ENCODE data around the gene LILRB2. TPM values are rescaled to one million over a fixed set of nuclear protein-coding genes. Genes with fewer than 3 reads are reported as not detected.

The LILRB2 gene
- total and polyA plus RNA-seq, 2 donors (not counting 1 experiment from before 2014, with no cell fraction given) = 8.3 to 12.4 TPM

DNA sequence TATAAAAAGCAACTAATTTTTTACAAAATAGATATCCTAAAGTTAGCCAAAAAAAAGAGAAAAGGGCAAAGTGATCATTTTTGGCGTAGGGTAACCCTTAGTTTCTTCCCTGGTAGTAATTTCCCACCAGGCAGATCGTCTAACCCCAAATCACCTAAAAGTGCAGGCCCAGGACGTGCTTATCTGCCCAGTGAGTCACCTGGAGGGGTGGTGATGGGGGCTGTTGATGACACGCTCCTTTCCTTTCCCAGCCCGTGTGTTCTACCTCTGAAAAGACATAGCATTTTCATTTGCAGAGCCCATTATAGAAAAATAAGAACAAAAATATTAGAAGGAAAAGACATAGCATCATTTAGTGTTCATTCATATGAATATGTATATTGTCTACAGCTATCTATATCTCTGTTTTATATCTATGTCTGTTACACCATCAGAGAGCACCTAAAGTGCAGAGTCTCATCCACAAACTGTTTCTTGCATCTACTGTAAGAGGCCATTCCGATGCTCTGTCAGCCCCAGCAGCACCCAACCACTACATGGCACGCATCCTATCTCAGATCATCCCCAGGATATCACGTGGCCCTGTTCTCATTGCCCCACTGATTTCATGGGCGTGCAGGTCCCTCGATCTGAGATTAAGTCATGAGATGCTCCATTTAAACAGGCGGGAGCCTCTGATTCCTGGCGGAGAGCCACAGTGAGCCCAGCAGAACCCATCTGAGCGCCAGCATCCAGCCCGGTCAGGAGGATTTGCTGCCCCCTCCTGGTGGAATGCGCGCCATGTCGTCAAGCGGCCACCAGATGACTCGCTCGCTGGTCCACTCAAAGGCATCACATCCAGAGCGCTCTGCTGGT, 49.6 kb downstream of the LILRB2 start:
- Histone ChIP-seq H3K27me3 (replicated peaks in 1 of 4; ENCODE audit: control extremely low read depth in 1 of 4, control insufficient read depth in 3 of 4, insufficient read depth in 4 of 4, low read length in 3 of 4) (peaks cover 0 to 64% (median 16%) of the 10 kb centered on the region in 4 experiments), H3K27ac (ENCODE audit: low read length in 2 of 2) (no peak overlapping the region), H3K36me3 (replicated peaks in 1 of 2; ENCODE audit: control extremely low read depth in 1 of 2, control insufficient read depth in 1 of 2, extremely low read depth in 1 of 2, insufficient read depth in 2 of 2, low read length in 1 of 2) (no peaks in the 10 kb centered on the region), H3K79me2 (ENCODE audit: control insufficient read depth, insufficient read depth, low read length) (no peaks in the 10 kb centered on the region), H3K4me1 (ENCODE audit: control insufficient read depth in 2 of 2, insufficient read depth in 2 of 2, low read length in 2 of 2) (peaks cover 4 to 7% of the 10 kb centered on the region in 2 donors), H2AFZ (ENCODE audit: insufficient read depth, low read depth, low read length, poor library complexity, severe bottlenecking) (no peak overlapping the region), H3K4me2 (replicated peaks; ENCODE audit: low read depth, low read length, poor library complexity, severe bottlenecking) (no peak overlapping the region), H3K9me3 (ENCODE audit: control extremely low read depth in 1 of 3, control insufficient read depth in 2 of 3, insufficient read depth in 1 of 3, low read length in 2 of 3) (peaks cover 0 to 2% (median 2%) of the 10 kb centered on the region in 3 donors), H3K4me3 (ENCODE audit: control extremely low read depth in 1 of 5, extremely low read depth in 1 of 5, insufficient read depth in 1 of 5, low read depth in 2 of 5, low read length in 4 of 5) (no peak overlapping the region), H4K20me1 (ENCODE audit: control insufficient read depth, insufficient read depth, low read length, poor library complexity, severe bottlenecking) (no peaks in the 10 kb centered on the region), H3K9ac (ENCODE audit: low read length) (no peak overlapping the region)
- 20% methylated on average over 12 of the region's 21 CpGs for WGBS (ENCODE audit: insufficient coverage)
- Mint-ChIP-seq H3K9me3 (ENCODE audit: insufficient read depth) (no peaks in the 10 kb centered on the region), H3K4me3 (no peak overlapping the region), H3K4me1 (peaks cover 3% of the 10 kb centered on the region), H3K27ac (no peak overlapping the region), H3K27me3 (peaks cover 40% of the 10 kb centered on the region)
- DNase-seq (peak; percentile 88), ATAC-seq (ENCODE audit: low read depth) (peak; percentile 87)
- intact Hi-C loops (cut with micrococcal nuclease) = loop anchor here (1.0 to 5.0 kb wide), 2 partner anchors 44 to 63 kb away; partner anchors contain the start of gene MBOAT7
- POLR2A ChIA-PET = interaction anchor here (0.6 kb wide), 1 partner anchor 391 kb away, joined by 4 read pairs; no protein-coding TSS in a partner anchor
- TF ChIP-seq, protein P1, sequence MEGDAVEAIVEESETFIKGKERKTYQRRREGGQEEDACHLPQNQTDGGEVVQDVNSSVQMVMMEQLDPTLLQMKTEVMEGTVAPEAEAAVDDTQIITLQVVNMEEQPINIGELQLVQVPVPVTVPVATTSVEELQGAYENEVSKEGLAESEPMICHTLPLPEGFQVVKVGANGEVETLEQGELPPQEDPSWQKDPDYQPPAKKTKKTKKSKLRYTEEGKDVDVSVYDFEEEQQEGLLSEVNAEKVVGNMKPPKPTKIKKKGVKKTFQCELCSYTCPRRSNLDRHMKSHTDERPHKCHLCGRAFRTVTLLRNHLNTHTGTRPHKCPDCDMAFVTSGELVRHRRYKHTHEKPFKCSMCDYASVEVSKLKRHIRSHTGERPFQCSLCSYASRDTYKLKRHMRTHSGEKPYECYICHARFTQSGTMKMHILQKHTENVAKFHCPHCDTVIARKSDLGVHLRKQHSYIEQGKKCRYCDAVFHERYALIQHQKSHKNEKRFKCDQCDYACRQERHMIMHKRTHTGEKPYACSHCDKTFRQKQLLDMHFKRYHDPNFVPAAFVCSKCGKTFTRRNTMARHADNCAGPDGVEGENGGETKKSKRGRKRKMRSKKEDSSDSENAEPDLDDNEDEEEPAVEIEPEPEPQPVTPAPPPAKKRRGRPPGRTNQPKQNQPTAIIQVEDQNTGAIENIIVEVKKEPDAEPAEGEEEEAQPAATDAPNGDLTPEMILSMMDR (IDR thresholded peaks at IDR 0.05) = peak; percentile 91
- no peak for TF ChIP-seq EZH2 (IDR thresholded peaks at IDR 0.05; ENCODE audit: borderline replicate concordance, insufficient read depth, low read depth, low read length, poor library complexity, severe bottlenecking)
- CTCF ChIA-PET = interaction anchor here (0.9 to 2.1 kb wide), 9 partner anchors 16 to 72 kb away, joined by 3 to 11 read pairs (median 4); partner anchors contain the start of genes LENG1 and MBOAT7

DNA sequence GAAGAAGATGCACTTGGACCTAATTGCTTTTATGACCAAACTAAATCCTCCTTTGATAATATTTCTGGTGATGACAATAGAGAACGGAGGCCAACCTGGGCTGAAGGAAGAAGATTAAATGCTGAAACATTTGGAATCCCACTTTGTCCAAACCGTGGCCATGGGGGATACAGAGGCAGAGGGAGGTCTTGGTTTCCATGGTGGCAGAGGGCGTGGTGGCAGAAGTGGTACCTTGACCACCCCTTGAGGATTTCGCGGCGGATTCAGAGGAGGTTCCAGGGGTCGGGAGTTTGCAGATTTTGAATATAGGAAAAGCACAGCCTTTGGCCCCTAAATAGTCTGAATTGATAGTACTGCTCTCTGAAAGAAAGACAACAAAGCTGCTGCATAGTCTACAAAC, 50.9 kb downstream of the LILRB2 start:
- Histone ChIP-seq H3K79me2 (ENCODE audit: control insufficient read depth, insufficient read depth, low read length) (no peaks in the 10 kb centered on the region), H3K27me3 (replicated peaks in 1 of 4; ENCODE audit: control extremely low read depth in 1 of 4, control insufficient read depth in 3 of 4, insufficient read depth in 4 of 4, low read length in 3 of 4) (peaks cover 0 to 53% (median 16%) of the 10 kb centered on the region in 4 experiments), H3K9me3 (ENCODE audit: control extremely low read depth in 1 of 3, control insufficient read depth in 2 of 3, insufficient read depth in 1 of 3, low read length in 2 of 3) (peaks cover 0 to 2% (median 2%) of the 10 kb centered on the region in 3 donors), H3K36me3 (replicated peaks in 1 of 2; ENCODE audit: control extremely low read depth in 1 of 2, control insufficient read depth in 1 of 2, extremely low read depth in 1 of 2, insufficient read depth in 2 of 2, low read length in 1 of 2) (no peaks in the 10 kb centered on the region), H3K27ac (ENCODE audit: low read length in 2 of 2) (no peak overlapping the region), H3K4me2 (replicated peaks; ENCODE audit: low read depth, low read length, poor library complexity, severe bottlenecking) (no peak overlapping the region), H3K4me1 (ENCODE audit: control insufficient read depth in 2 of 2, insufficient read depth in 2 of 2, low read length in 2 of 2) (peaks cover 4 to 7% of the 10 kb centered on the region in 2 donors), H3K9ac (ENCODE audit: low read length) (no peak overlapping the region), H4K20me1 (ENCODE audit: control insufficient read depth, insufficient read depth, low read length, poor library complexity, severe bottlenecking) (no peaks in the 10 kb centered on the region), H2AFZ (ENCODE audit: insufficient read depth, low read depth, low read length, poor library complexity, severe bottlenecking) (no peak overlapping the region), H3K4me3 (ENCODE audit: control extremely low read depth in 1 of 5, extremely low read depth in 1 of 5, insufficient read depth in 1 of 5, low read depth in 2 of 5, low read length in 4 of 5) (no peak overlapping the region)
- no peak overlapping the region for H3K27ac Mint-ChIP-seq
- peaks cover 39% of the 10 kb centered on the region for H3K27me3 Mint-ChIP-seq
- H3K9me3 Mint-ChIP-seq (ENCODE audit: insufficient read depth) = no peaks in the 10 kb centered on the region
- no peak overlapping the region for H3K4me3 Mint-ChIP-seq
- no peak for ATAC-seq (ENCODE audit: low read depth)
- no peak for TF ChIP-seq EZH2 (IDR thresholded peaks at IDR 0.05; ENCODE audit: borderline replicate concordance, insufficient read depth, low read depth, low read length, poor library complexity, severe bottlenecking)
- TF ChIP-seq, protein P1 (IDR thresholded peaks at IDR 0.05) = no peak
- DNase-seq = no peak
- intact Hi-C loops (cut with micrococcal nuclease) = loop anchor here (5.0 kb wide), 1 partner anchor 43 kb away; the partner anchor contains the start of gene MBOAT7
- ChIA-PET CTCF (no interaction called here), POLR2A (no interaction called here)
- WGBS (ENCODE audit: insufficient coverage) = 88% methylated on average over 7 of the region's 7 CpGs
- H3K4me1 Mint-ChIP-seq = peaks cover 3% of the 10 kb centered on the region
